GM12872 (cell line): Measurements from ENCODE around the gene DHX34.

Experiments used
- CTCF ChIP-seq: IDR thresholded peaks from 3 replicates; pipeline ENCODE4 v1.5.1; 2011; ENCODE audit warnings: low read depth, mild to moderate bottlenecking, low read length, moderate library complexity; ENCODE audit not compliant: insufficient read depth

DHX34 gene

GRCh38 chr19:47362321-47362720 is 13.2 kb downstream of the DHX34 start:
- TF ChIP-seq CTCF = no peak

GRCh38 chr19:47363758-47364531 is 14.8 kb downstream of the DHX34 start:
- TF ChIP-seq CTCF = no peak

DNA sequence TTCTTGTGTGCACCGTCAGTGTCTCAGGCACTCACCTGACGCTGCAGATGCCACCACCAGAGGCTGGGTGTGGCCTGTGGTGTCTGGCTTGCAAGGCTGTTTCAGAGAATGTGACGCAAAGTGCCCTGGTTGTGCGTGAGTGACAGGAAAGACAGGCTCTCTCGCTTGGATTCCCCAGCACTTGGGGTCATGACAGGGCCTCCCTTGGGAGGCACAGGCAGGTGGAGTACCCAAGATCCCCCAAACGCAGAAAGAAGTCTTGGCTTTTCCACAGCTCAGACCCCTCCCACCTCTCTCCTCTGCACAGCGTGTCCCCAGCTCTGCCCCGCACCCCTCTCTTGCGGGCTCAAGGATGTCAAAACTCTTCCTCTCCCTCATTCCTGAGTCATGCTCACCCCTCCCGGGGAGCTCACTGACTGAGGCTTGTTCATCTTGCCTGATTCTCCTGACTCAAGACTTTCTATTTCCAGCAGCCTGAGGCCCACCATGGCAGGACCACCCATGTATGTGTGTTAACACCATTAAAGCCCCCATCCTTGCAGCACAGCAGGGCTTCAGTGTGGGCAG is 21.0 kb downstream of the DHX34 start:
- TF ChIP-seq CTCF = no peak

DNA sequence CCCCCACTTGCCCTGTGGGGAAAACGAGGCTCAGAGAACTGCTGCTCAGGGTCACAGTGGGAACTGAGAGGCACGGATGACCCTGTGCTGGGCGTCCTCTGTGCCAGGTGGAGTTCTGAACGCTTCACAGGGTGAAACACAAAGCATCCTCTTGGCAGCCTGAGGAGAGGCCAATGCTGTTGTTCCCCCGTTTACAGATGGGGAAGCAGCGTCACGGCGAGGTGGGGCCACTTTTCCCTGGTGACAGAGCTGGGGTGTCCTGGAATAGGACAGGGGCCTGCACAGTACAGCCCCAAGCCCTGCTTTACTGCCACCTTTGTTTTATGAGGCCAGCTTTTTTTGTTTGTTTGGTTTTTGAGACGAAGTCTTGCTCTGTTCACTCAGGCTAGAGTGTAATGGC is 22.1 kb downstream of the DHX34 start:
- no peak for TF ChIP-seq CTCF

GRCh38 chr19:47372603-47373002 is 23.5 kb downstream of the DHX34 start:
- TF ChIP-seq CTCF = no peak

GRCh38 chr19:47373246-47374240 is 24.4 kb downstream of the DHX34 start:
- TF ChIP-seq CTCF = no peak
